Measurements from ENCODE around the gene PCGF3.
"Not testable (repeated sequence)": the region's sequence is repeated elsewhere in the genome, so short reads cannot be mapped to it uniquely, and the experiment has no call there.

PCGF3 gene

DNA sequence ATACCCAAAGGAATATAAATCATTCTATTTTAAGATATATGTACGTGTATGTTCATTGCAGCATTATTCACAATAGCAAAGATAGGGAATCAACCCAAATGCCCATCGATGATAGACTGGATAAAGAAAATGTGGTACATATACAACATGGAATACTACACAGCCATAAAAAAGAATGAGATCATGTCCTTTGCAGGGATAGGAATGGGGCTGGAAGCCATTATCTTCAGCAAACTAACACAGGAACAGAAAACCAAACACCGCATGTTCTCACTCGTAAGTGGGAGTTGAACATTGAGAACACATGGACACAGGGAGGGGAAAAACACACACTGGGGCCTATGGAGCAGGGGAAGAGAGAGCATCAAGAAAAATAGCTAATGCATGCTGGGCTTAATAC, 101.3 kb downstream of the PCGF3 start:
- DNase-seq: not testable (repeated sequence)

GRCh38 chr4:807792-808191, 102.2 kb downstream of the PCGF3 start:
- DNase-seq: no peak

DNA sequence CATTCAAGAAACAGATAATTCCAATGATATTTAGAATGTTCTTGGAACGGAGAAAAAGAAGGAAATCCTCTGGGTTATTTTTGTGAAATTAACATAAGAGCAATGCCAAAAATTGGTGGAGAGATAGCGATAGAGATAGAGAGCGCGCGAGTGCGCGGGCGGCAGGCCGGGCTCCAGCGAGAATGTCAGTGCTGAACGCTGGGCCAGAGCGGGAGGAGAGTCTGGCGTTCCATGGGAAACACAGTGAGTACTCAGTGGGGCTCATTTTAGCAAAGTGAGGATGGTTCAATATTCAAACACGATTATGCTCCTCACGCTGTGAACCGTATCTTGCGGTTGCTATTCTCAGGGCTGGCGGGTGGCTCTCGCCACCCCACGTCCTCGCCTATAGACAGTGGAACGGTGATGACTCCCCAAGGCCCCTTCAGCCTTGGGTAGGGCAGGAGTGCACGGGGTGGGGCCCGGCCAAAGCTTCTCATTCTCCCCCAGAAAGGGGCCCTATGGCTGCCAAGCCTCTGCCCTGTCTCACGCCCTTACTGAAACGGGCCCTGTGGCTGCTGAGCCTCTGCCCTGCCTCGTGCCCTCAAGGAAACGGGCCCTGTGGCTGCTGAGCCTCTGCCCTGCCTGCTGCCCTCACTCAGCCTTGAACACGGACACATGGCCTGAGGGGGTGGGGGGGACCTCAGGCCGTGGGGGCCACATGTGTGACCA, 103.4 kb downstream of the PCGF3 start:
- DNase-seq: no peak

- DNase-seq: no peak
These were observed 108.3 kb downstream of the PCGF3 start for GRCh38 chr4:813900-814299.

DNA sequence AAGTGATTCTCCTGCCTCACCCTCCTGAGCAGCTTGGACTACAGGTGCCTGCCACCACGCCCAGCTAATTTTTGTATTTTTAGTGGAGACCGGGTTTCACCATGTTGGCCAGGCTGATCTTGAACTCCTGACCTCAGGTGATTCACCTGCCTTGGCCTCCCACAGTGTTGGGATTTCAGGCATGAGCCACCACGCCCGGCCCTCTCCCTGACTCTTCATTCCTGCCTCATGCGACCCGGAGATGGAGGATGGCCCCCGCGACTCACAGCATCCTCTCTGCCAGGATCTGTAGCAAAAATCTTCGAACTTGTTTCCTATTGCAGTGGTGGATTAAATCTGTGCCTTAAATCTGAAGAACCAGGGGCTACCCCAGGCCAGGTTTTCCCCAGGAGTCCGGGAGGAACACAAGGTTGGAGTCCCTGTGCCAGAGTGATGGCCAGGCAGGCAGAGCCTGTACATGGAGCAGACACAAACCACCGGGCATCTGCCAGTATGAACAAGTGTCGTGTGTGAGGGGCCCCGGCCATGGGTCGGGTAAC, 108.7 kb downstream of the PCGF3 start:
- DNase-seq: no peak

- peak in 1 of 2 experiments; percentile 37 for DNase-seq
These were observed 110.0 kb downstream of the PCGF3 start for GRCh38 chr4:815464-816146.

DNA sequence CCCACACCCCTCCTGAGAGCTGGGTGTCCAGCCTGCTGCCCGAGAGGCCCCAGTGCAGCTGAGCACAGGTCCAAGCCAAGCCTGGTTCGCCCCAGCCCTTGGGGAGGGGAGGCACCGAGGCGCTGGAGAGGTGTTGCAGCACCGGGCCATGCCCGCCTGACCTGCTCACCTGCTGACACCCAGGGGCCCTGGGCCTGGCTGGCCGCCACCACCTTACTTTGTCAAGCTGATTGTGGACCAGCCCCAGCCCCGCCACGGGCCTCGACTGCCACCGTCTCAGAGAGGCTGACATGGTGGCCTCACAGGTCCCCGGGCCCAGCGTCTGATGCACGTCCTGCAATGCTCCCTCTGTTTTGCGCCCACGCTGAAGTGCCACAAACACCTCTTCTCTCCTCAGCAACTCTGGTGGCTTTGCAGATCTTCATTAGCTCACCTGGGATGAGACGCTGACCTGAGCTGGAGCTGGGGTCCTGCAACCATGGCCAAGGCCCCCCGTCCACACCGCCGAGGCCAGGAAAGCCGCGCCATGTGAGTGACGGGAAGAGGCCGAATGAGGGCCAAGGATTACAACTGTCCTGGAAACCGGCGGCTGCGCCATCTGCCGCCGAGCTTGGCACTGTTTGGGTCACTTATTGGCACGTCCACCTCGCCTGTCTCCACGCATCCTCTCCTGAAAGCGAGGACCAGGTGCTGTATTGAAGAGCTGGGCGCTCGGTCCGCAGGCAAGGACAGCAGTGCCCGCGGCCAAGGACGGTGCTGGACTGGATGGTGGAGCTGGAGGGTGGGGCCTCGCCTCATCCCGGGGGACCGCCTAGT, 112.7 kb downstream of the PCGF3 start:
- no peak for DNase-seq

GRCh38 chr4:819401-820229, 114.0 kb downstream of the PCGF3 start:
- no peak for DNase-seq
